Glutamatergic neuron (in vitro differentiated cells): ENCODE measurements around the gene UST. TPM values are rescaled to one million over a fixed set of nuclear protein-coding genes. Genes with fewer than 3 reads are reported as not detected.

Experiments used
- DNase-seq: peaks from one replicate; pipeline ENCODE4 v3.0.0; 2022
- H3K27ac Mint-ChIP-seq: one replicate; pipeline ENCODE4 v1.8.0; 2020; ENCODE audit warnings: mild to moderate bottlenecking, mixed read lengths, inconsistent platforms; ENCODE audit not compliant: unreplicated experiment
- H3K27me3 Mint-ChIP-seq: one replicate; pipeline ENCODE4 v1.8.0; 2020; ENCODE audit warnings: mild to moderate bottlenecking, moderate library complexity, mixed read lengths, inconsistent platforms; ENCODE audit not compliant: unreplicated experiment
- H3K36me3 Mint-ChIP-seq: one replicate; pipeline ENCODE4 v1.8.0; 2020; ENCODE audit warnings: mild to moderate bottlenecking, mixed read lengths, inconsistent platforms; ENCODE audit not compliant: unreplicated experiment
- H3K4me1 Mint-ChIP-seq: one replicate; pipeline ENCODE4 v1.8.0; 2020; ENCODE audit warnings: mild to moderate bottlenecking, low read depth, mixed read lengths, inconsistent platforms; ENCODE audit not compliant: unreplicated experiment
- H3K4me3 Mint-ChIP-seq: one replicate; pipeline ENCODE4 v1.8.0; 2020; ENCODE audit warnings: mild to moderate bottlenecking, mixed read lengths, inconsistent platforms; ENCODE audit not compliant: unreplicated experiment
- H3K9me3 Mint-ChIP-seq: one replicate; pipeline ENCODE4 v1.8.0; 2020; ENCODE audit warnings: mild to moderate bottlenecking, moderate library complexity, mixed read lengths, inconsistent platforms; ENCODE audit not compliant: unreplicated experiment
- CTCF ChIP-seq: fragments of 200-600 bp; sonication (generic); IDR thresholded peaks from one replicate; pipeline ENCODE4 v1.5.0; 2021; ENCODE audit not compliant: partially characterized antibody, unreplicated experiment
- total RNA-seq: library from RNA; stranded (reverse); fragmentation: NEBNext Ultra II Directional; extraction: Animal tissue kit (Norgen Biotek cat#: 25700); gene quantifications from one replicate; pipeline ENCODE4 v1.2.1, GENCODE V29; 2021; ENCODE audit not compliant: unreplicated experiment

The UST gene
- total RNA-seq, 1 donor from 2014 or later = 11.2 TPM

- no peaks in the 10 kb centered on the region for H3K36me3 Mint-ChIP-seq
- H3K9me3 Mint-ChIP-seq = no peaks in the 10 kb centered on the region
- TF ChIP-seq CTCF = no peak
- DNase-seq = no peak
- peak overlapping the region; percentile 53 for H3K27ac Mint-ChIP-seq
- no peak overlapping the region for H3K4me3 Mint-ChIP-seq
- H3K27me3 Mint-ChIP-seq = peaks cover 3% of the 10 kb centered on the region
- peaks cover 14% of the 10 kb centered on the region for H3K4me1 Mint-ChIP-seq
Observed at GRCh38 chr6:148924226-148925012, 177.6 kb downstream of the UST start.

- TF ChIP-seq CTCF = no peak
- no peaks in the 10 kb centered on the region for H3K9me3 Mint-ChIP-seq
- H3K27me3 Mint-ChIP-seq = peaks cover 3% of the 10 kb centered on the region
- H3K36me3 Mint-ChIP-seq = no peaks in the 10 kb centered on the region
- peaks cover 14% of the 10 kb centered on the region for H3K4me1 Mint-ChIP-seq
- H3K27ac Mint-ChIP-seq = no peak overlapping the region
- no peak overlapping the region for H3K4me3 Mint-ChIP-seq
- DNase-seq = no peak
Observed at GRCh38 chr6:148925701-148926100, 178.9 kb downstream of the UST start.

GRCh38 chr6:148926478-148926877, 179.6 kb downstream of the UST start:
- Mint-ChIP-seq H3K36me3 (no peaks in the 10 kb centered on the region), H3K27ac (no peak overlapping the region), H3K4me1 (peaks cover 14% of the 10 kb centered on the region)

GRCh38 chr6:148927586-148927985, 180.8 kb downstream of the UST start:
- no peak for TF ChIP-seq CTCF
- Mint-ChIP-seq H3K27me3 (peaks cover 3% of the 10 kb centered on the region), H3K9me3 (no peaks in the 10 kb centered on the region), H3K4me3 (no peak overlapping the region), H3K4me1 (peaks cover 14% of the 10 kb centered on the region), H3K36me3 (no peaks in the 10 kb centered on the region), H3K27ac (no peak overlapping the region)
- no peak for DNase-seq

More at GRCh38 chr6:148926478-148926877, 179.6 kb downstream of the UST start:
- Mint-ChIP-seq H3K27me3 (peaks cover 3% of the 10 kb centered on the region), H3K9me3 (no peaks in the 10 kb centered on the region), H3K4me3 (no peak overlapping the region)
- no peak for DNase-seq
- TF ChIP-seq CTCF = no peak

GRCh38 chr6:148928811-148929210, 182.0 kb downstream of the UST start:
- H3K9me3 Mint-ChIP-seq = no peaks in the 10 kb centered on the region
- no peak for TF ChIP-seq CTCF
- H3K36me3 Mint-ChIP-seq = no peaks in the 10 kb centered on the region
- H3K27me3 Mint-ChIP-seq = peaks cover 3% of the 10 kb centered on the region
- peaks cover 19% of the 10 kb centered on the region for H3K4me1 Mint-ChIP-seq
- H3K27ac Mint-ChIP-seq = no peak overlapping the region
- no peak for DNase-seq
- no peak overlapping the region for H3K4me3 Mint-ChIP-seq
